ENCODE data around the gene PPM1G.
"Not testable (repeated sequence)": the region's sequence is repeated elsewhere in the genome, so short reads cannot be mapped to it uniquely, and the experiment has no call there.

The PPM1G gene

GRCh38 chr2:27354597-27354927 lies 54.8 kb downstream of the PPM1G start:
- no peaks in the 10 kb centered on the region for H3K9me3 ChIP-seq (ENCODE audit: control insufficient read depth, insufficient read depth, low read length)
- H3K4me3 ChIP-seq (ENCODE audit: low read length) = no peak overlapping the region
- no peak for DNase-seq (ENCODE audit: low read depth, low spot score)
- no peaks in the 10 kb centered on the region for H3K27me3 ChIP-seq (ENCODE audit: control insufficient read depth, insufficient read depth, low read length)
- H3K4me1 ChIP-seq (ENCODE audit: control insufficient read depth, insufficient read depth, low read length) = no peaks in the 10 kb centered on the region
- WGBS (ENCODE audit: insufficient coverage, insufficient read length) = no CpG with 5 or more reads among the region's 7 CpGs
- no peaks in the 10 kb centered on the region for H3K36me3 ChIP-seq (ENCODE audit: control insufficient read depth, insufficient read depth, low read length)
- no peak overlapping the region for H3K27ac ChIP-seq (ENCODE audit: low read length)

GRCh38 chr2:27353762-27354596 lies 55.4 kb downstream of the PPM1G start:
- no peak for DNase-seq (ENCODE audit: low read depth, low spot score)
- no peaks in the 10 kb centered on the region for H3K36me3 ChIP-seq (ENCODE audit: control insufficient read depth, insufficient read depth, low read length)
- H3K4me3 ChIP-seq (ENCODE audit: low read length) = no peak overlapping the region
- no peaks in the 10 kb centered on the region for H3K4me1 ChIP-seq (ENCODE audit: control insufficient read depth, insufficient read depth, low read length)
- no peaks in the 10 kb centered on the region for H3K9me3 ChIP-seq (ENCODE audit: control insufficient read depth, insufficient read depth, low read length)
- no peaks in the 10 kb centered on the region for H3K27me3 ChIP-seq (ENCODE audit: control insufficient read depth, insufficient read depth, low read length)
- no CpG with 5 or more reads among the region's 7 CpGs for WGBS (ENCODE audit: insufficient coverage, insufficient read length)
- H3K27ac ChIP-seq (ENCODE audit: low read length) = no peak overlapping the region

GRCh38 chr2:27353386-27353761 lies 56.0 kb downstream of the PPM1G start:
- not testable (repeated sequence) for H3K36me3 ChIP-seq (ENCODE audit: control insufficient read depth, insufficient read depth, low read length); H3K27me3 ChIP-seq (ENCODE audit: control insufficient read depth, insufficient read depth, low read length); H3K9me3 ChIP-seq (ENCODE audit: control insufficient read depth, insufficient read depth, low read length); H3K4me1 ChIP-seq (ENCODE audit: control insufficient read depth, insufficient read depth, low read length); H3K27ac ChIP-seq (ENCODE audit: low read length); H3K4me3 ChIP-seq (ENCODE audit: low read length); DNase-seq (ENCODE audit: low read depth, low spot score)
- no CpG with 5 or more reads among the region's 5 CpGs for WGBS (ENCODE audit: insufficient coverage, insufficient read length)

- no peak overlapping the region for H3K4me3 ChIP-seq (ENCODE audit: low read length)
- no peak for DNase-seq (ENCODE audit: low read depth, low spot score)
- H3K36me3 ChIP-seq (ENCODE audit: control insufficient read depth, insufficient read depth, low read length) = no peaks in the 10 kb centered on the region
- no CpG with 5 or more reads among the region's 6 CpGs for WGBS (ENCODE audit: insufficient coverage, insufficient read length)
- no peaks in the 10 kb centered on the region for H3K4me1 ChIP-seq (ENCODE audit: control insufficient read depth, insufficient read depth, low read length)
- H3K27ac ChIP-seq (ENCODE audit: low read length) = no peak overlapping the region
- no peaks in the 10 kb centered on the region for H3K27me3 ChIP-seq (ENCODE audit: control insufficient read depth, insufficient read depth, low read length)
- no peaks in the 10 kb centered on the region for H3K9me3 ChIP-seq (ENCODE audit: control insufficient read depth, insufficient read depth, low read length)
Observed at GRCh38 chr2:27351802-27352598, 57.4 kb downstream of the PPM1G start.

- no CpG with 5 or more reads among the region's 7 CpGs for WGBS (ENCODE audit: insufficient coverage, insufficient read length)
- Histone ChIP-seq H3K9me3 (ENCODE audit: control insufficient read depth, insufficient read depth, low read length) (no peaks in the 10 kb centered on the region), H3K36me3 (ENCODE audit: control insufficient read depth, insufficient read depth, low read length) (no peaks in the 10 kb centered on the region), H3K27me3 (ENCODE audit: control insufficient read depth, insufficient read depth, low read length) (no peaks in the 10 kb centered on the region), H3K27ac (ENCODE audit: low read length) (no peak overlapping the region), H3K4me3 (ENCODE audit: low read length) (no peak overlapping the region), H3K4me1 (ENCODE audit: control insufficient read depth, insufficient read depth, low read length) (no peaks in the 10 kb centered on the region)
- DNase-seq (ENCODE audit: low read depth, low spot score) = no peak
Observed at GRCh38 chr2:27350106-27350693, 59.2 kb downstream of the PPM1G start.

- Histone ChIP-seq H3K4me1 (ENCODE audit: control insufficient read depth, insufficient read depth, low read length) (no peaks in the 10 kb centered on the region), H3K27ac (ENCODE audit: low read length) (no peak overlapping the region), H3K9me3 (ENCODE audit: control insufficient read depth, insufficient read depth, low read length) (no peaks in the 10 kb centered on the region), H3K4me3 (ENCODE audit: low read length) (no peak overlapping the region), H3K27me3 (ENCODE audit: control insufficient read depth, insufficient read depth, low read length) (no peaks in the 10 kb centered on the region), H3K36me3 (ENCODE audit: control insufficient read depth, insufficient read depth, low read length) (peaks cover 8% of the 10 kb centered on the region; the same call in 1 of the 2 replicates)
- WGBS (ENCODE audit: insufficient coverage, insufficient read length) = no CpG with 5 or more reads among the region's 2 CpGs
- no peak for DNase-seq (ENCODE audit: low read depth, low spot score)
Observed at GRCh38 chr2:27347641-27348040, 61.8 kb downstream of the PPM1G start.

- Histone ChIP-seq H3K4me1 (ENCODE audit: control insufficient read depth, insufficient read depth, low read length) (no peaks in the 10 kb centered on the region), H3K27ac (ENCODE audit: low read length) (no peak overlapping the region), H3K36me3 (ENCODE audit: control insufficient read depth, insufficient read depth, low read length) (peaks cover 33% of the 10 kb centered on the region), H3K4me3 (ENCODE audit: low read length) (no peak overlapping the region), H3K9me3 (ENCODE audit: control insufficient read depth, insufficient read depth, low read length) (no peaks in the 10 kb centered on the region), H3K27me3 (ENCODE audit: control insufficient read depth, insufficient read depth, low read length) (no peaks in the 10 kb centered on the region)
- DNase-seq (ENCODE audit: low read depth, low spot score) = no peak
- no CpG with 5 or more reads among the region's 7 CpGs for WGBS (ENCODE audit: insufficient coverage, insufficient read length)
Observed at GRCh38 chr2:27336173-27336572, 73.2 kb downstream of the PPM1G start.

- WGBS (ENCODE audit: insufficient coverage, insufficient read length) = no CpG with 5 or more reads among the region's 3 CpGs
- no peak overlapping the region for H3K4me3 ChIP-seq (ENCODE audit: low read length)
- no peaks in the 10 kb centered on the region for H3K4me1 ChIP-seq (ENCODE audit: control insufficient read depth, insufficient read depth, low read length)
- no peaks in the 10 kb centered on the region for H3K27me3 ChIP-seq (ENCODE audit: control insufficient read depth, insufficient read depth, low read length)
- H3K9me3 ChIP-seq (ENCODE audit: control insufficient read depth, insufficient read depth, low read length) = no peaks in the 10 kb centered on the region
- peaks cover 33% of the 10 kb centered on the region for H3K36me3 ChIP-seq (ENCODE audit: control insufficient read depth, insufficient read depth, low read length)
- no peak overlapping the region for H3K27ac ChIP-seq (ENCODE audit: low read length)
- no peak for DNase-seq (ENCODE audit: low read depth, low spot score)
Observed at GRCh38 chr2:27335311-27335710, 74.1 kb downstream of the PPM1G start.

Data from iPS DF 6.9 (cell line).